H1 (cell line): ENCODE measurements around the gene CC2D2A. TPM values are rescaled to one million over a fixed set of nuclear protein-coding genes. Genes with fewer than 3 reads are reported as not detected.

Source experiments
- CTCF ChIA-PET: fragments of 300-600 bp; sonication (Branson Sonifier 250); formaldehyde crosslinking; loops from one replicate; lab custom pipeline; 2021; ENCODE audit not compliant: partially characterized antibody; lab: Charles Lee
- POLR2A ChIA-PET: fragments of 300-600 bp; sonication (Branson Sonifier 250); formaldehyde crosslinking; loops from one replicate; lab custom pipeline; 2021; ENCODE audit warnings: inconsistent platforms; ENCODE audit not compliant: partially characterized antibody; lab: Charles Lee
- DNase-seq, 2 experiments: peaks; one replicate each; pipeline versions ENCODE4 v3.0.0 to v3.0.0-alpha.2; 2010 to 2022; ENCODE audit warnings: low spot score in 2 of 2, low read depth in 1 of 2, mixed read lengths in 1 of 2
- FAIRE-seq: peaks from 2 replicates; lab custom pipeline; 2011; peaks lifted over from hg19 to GRCh38; lab: Jason Lieb, UNC
- H2AFZ ChIP-seq: 2 replicates; pipeline ENCODE4 v1.8.1; 2012; ENCODE audit warnings: low read length, inconsistent platforms
- H2AK5ac ChIP-seq: 2 replicates; pipeline ENCODE4 v1.6.1; 2013; ENCODE audit warnings: low read depth, low read length
- H2BK120ac ChIP-seq: replicated peaks from 2 replicates; pipeline ENCODE3; 2013; ENCODE audit warnings: low read depth, low read length, inconsistent platforms
- H2BK12ac ChIP-seq: 2 replicates; pipeline ENCODE4 v1.6.1; 2013; ENCODE audit warnings: low read depth, low read length
- H2BK15ac ChIP-seq: 2 replicates; pipeline ENCODE4 v1.6.1; 2013; ENCODE audit warnings: low read length
- H2BK20ac ChIP-seq: 2 replicates; pipeline ENCODE4 v1.6.1; 2013; ENCODE audit warnings: low read length
- H2BK5ac ChIP-seq: 2 replicates; pipeline ENCODE4 v1.6.1; 2013; ENCODE audit warnings: low read depth, low read length
- H3K14ac ChIP-seq: 2 replicates; pipeline ENCODE4 v1.6.1; 2013; ENCODE audit warnings: inconsistent platforms; ENCODE audit not compliant: insufficient read length
- H3K18ac ChIP-seq: 2 replicates; pipeline ENCODE4 v1.6.1; 2013; ENCODE audit warnings: low read length; ENCODE audit errors: extremely low read depth
- H3K23ac ChIP-seq: 2 replicates; pipeline ENCODE4 v1.6.1; 2013; ENCODE audit warnings: inconsistent platforms; ENCODE audit not compliant: insufficient read length
- H3K23me2 ChIP-seq: 2 replicates; pipeline ENCODE4 v1.6.1; 2013; ENCODE audit warnings: low read depth, low read length
- H3K27ac ChIP-seq: 2 replicates; pipeline ENCODE4 v1.6.1; 2011; ENCODE audit warnings: low read depth, low read length, inconsistent platforms
- H3K27me3 ChIP-seq, 4 experiments: replicated peaks in 1 of 4; 1 replicate in 1 of 4; 2 replicates in 3 of 4; pipeline versions ENCODE4 v1.6.1 to v1.8.1; 2011 to 2013; ENCODE audit warnings: low read length in 3 of 4, mild to moderate bottlenecking in 3 of 4, inconsistent platforms in 2 of 4, mixed read lengths in 2 of 4, moderate library complexity in 1 of 4; ENCODE audit not compliant: control insufficient read depth in 3 of 4, insufficient read depth in 3 of 4; ENCODE audit errors: extremely low read depth in 1 of 4
- H3K36me3 ChIP-seq, 4 experiments: 2 replicates each; pipeline versions ENCODE4 v1.6.1 to v1.8.1; 2011 to 2013; ENCODE audit warnings: mild to moderate bottlenecking in 4 of 4, low read length in 3 of 4, moderate library complexity in 2 of 4, control low read depth in 1 of 4, inconsistent platforms in 1 of 4; ENCODE audit not compliant: insufficient read depth in 4 of 4, control insufficient read depth in 2 of 4
- H3K4ac ChIP-seq: replicated peaks from 2 replicates; pipeline ENCODE3; 2013; ENCODE audit warnings: low read length, low read depth, mixed read lengths, inconsistent platforms; ENCODE audit not compliant: insufficient read length
- H3K4me1 ChIP-seq, 4 experiments: replicated peaks in 1 of 4; 1 replicate in 1 of 4; 2 replicates in 3 of 4; pipeline versions ENCODE4 v1.6.1 to v1.8.1; 2011 to 2013; ENCODE audit warnings: low read length in 3 of 4, inconsistent platforms in 2 of 4, mixed read lengths in 1 of 4; ENCODE audit not compliant: insufficient read depth in 4 of 4, control insufficient read depth in 3 of 4
- H3K4me2 ChIP-seq, 2 experiments: 2 replicates each; pipeline versions ENCODE4 v1.6.1 to v1.8.1; 2011 to 2013; ENCODE audit warnings: low read depth in 2 of 2, low read length in 2 of 2, control low read depth in 1 of 2, inconsistent platforms in 1 of 2, mild to moderate bottlenecking in 1 of 2; ENCODE audit not compliant: insufficient read depth in 1 of 2
- H3K4me3 ChIP-seq, 4 experiments: fragments of 200-600, 300-600 bp in 1 of 4; sonication (generic), shearing (Covaris generic), sonication (Bioruptor Twin) in 1 of 4; 2 replicates each; pipeline versions ENCODE4 v1.5.1 to v1.8.1; 2011 to 2016; ENCODE audit warnings: low read length in 4 of 4, low read depth in 3 of 4, control low read depth in 2 of 4, inconsistent platforms in 2 of 4, mild to moderate bottlenecking in 2 of 4, mixed read lengths in 1 of 4, moderate library complexity in 1 of 4; ENCODE audit not compliant: insufficient read depth in 2 of 4; ENCODE audit errors: extremely low read depth in 1 of 4
- H3K56ac ChIP-seq: replicated peaks from 2 replicates; pipeline ENCODE3; 2013; ENCODE audit warnings: low read depth, mild to moderate bottlenecking, mixed read lengths, low read length, inconsistent platforms; ENCODE audit not compliant: insufficient read length
- H3K79me1 ChIP-seq: 2 replicates; pipeline ENCODE4 v1.6.1; 2013; ENCODE audit warnings: low read depth, low read length, control low read depth
- H3K79me2 ChIP-seq, 2 experiments: 2 replicates each; pipeline versions ENCODE4 v1.6.1 to v1.8.1; 2012 to 2013; ENCODE audit warnings: low read length in 2 of 2, mild to moderate bottlenecking in 2 of 2, inconsistent platforms in 1 of 2; ENCODE audit not compliant: insufficient read depth in 2 of 2, control insufficient read depth in 1 of 2
- H3K9ac ChIP-seq, 4 experiments: replicated peaks in 1 of 4; 1 replicate in 1 of 4; 2 replicates in 3 of 4; pipeline versions ENCODE4 v1.6.1 to v1.8.1; 2011 to 2013; ENCODE audit warnings: low read depth in 3 of 4, low read length in 3 of 4, control low read depth in 2 of 4, mild to moderate bottlenecking in 2 of 4, moderate library complexity in 2 of 4, inconsistent platforms in 1 of 4; ENCODE audit errors: extremely low read depth in 1 of 4
- H3K9me3 ChIP-seq, 2 experiments: 2 replicates each; pipeline versions ENCODE4 v1.6.1 to v1.8.1; 2012 to 2013; ENCODE audit warnings: mild to moderate bottlenecking in 2 of 2, moderate library complexity in 2 of 2, control low read depth in 1 of 2, inconsistent platforms in 1 of 2, low read depth in 1 of 2, low read length in 1 of 2, mixed read lengths in 1 of 2; ENCODE audit not compliant: insufficient read depth in 2 of 2
- H4K20me1 ChIP-seq, 2 experiments: replicated peaks in 1 of 2; 2 replicates each; pipeline versions ENCODE3 to v1.8.1; 2011 to 2013; ENCODE audit warnings: inconsistent platforms in 2 of 2, low read length in 2 of 2, mild to moderate bottlenecking in 1 of 2; ENCODE audit not compliant: insufficient read depth in 2 of 2, control insufficient read depth in 1 of 2
- H4K5ac ChIP-seq: 2 replicates; pipeline ENCODE4 v1.6.1; 2013; ENCODE audit warnings: low read length, low read depth, mixed read lengths, inconsistent platforms; ENCODE audit not compliant: insufficient read length
- H4K8ac ChIP-seq: 2 replicates; pipeline ENCODE4 v1.8.0; 2013; ENCODE audit warnings: mild to moderate bottlenecking, moderate library complexity, low read length, inconsistent platforms; ENCODE audit not compliant: insufficient read depth; ENCODE audit errors: extremely low read depth
- H4K91ac ChIP-seq: replicated peaks from 2 replicates; pipeline ENCODE3; 2013; ENCODE audit warnings: low read length, mixed read lengths, inconsistent platforms; ENCODE audit not compliant: insufficient read length
- ATF3 ChIP-seq: IDR thresholded peaks from 2 replicates; pipeline ENCODE4 v1.6.1; 2011; ENCODE audit warnings: low read depth, mild to moderate bottlenecking, low read length; ENCODE audit not compliant: insufficient read depth
- CHD2 ChIP-seq: IDR thresholded peaks from 2 replicates; pipeline ENCODE4 v1.6.1; 2012; ENCODE audit warnings: low read length, improper control_type of control experiment
- GABPA ChIP-seq: IDR thresholded peaks from 2 replicates; pipeline ENCODE4 v1.6.1; 2011; ENCODE audit warnings: mild to moderate bottlenecking, low read length, moderate library complexity, borderline replicate concordance; ENCODE audit not compliant: insufficient read depth
- POU5F1 ChIP-seq: IDR thresholded peaks from 2 replicates; pipeline ENCODE4 v1.6.1; 2011; ENCODE audit warnings: low read depth, mild to moderate bottlenecking, low read length, moderate library complexity
- RXRA ChIP-seq: IDR thresholded peaks from 2 replicates; pipeline ENCODE4 v1.6.1; 2011; ENCODE audit warnings: low read depth, mild to moderate bottlenecking, low read length, moderate library complexity; ENCODE audit not compliant: insufficient read depth
- TBP ChIP-seq: IDR thresholded peaks from 2 replicates; pipeline ENCODE4 v1.6.1; 2011; ENCODE audit warnings: low read depth, low read length, improper control_type of control experiment
- WGBS, 2 experiments: shearing (Covaris generic) in 1 of 2; methylation state at CpG; one replicate each; pipeline versions ENCODE4 v1.1.6 to v1.1.7; 2013 to 2015; ENCODE audit warnings: low lambda C conversion rate in 2 of 2, mixed read lengths in 2 of 2, inconsistent platforms in 1 of 2, low coverage in 1 of 2, missing lambda C conversion rate in 1 of 2; ENCODE audit not compliant: insufficient replicate concordance in 2 of 2, insufficient coverage in 1 of 2, insufficient read length in 1 of 2; ENCODE audit errors: extremely low coverage in 1 of 2, missing lambda C conversion rate in 1 of 2; 5-methylcytosine and 5-hydroxymethylcytosine counted together
- polyA plus RNA-seq, 7 experiments: library from polyadenylated mRNA; depleted of rRNA in 3 of 7; stranded (reverse) in 5 of 7; unstranded in 2 of 7; fragments of >200 nt in 5 of 7; fragments of 200-250 nt in 2 of 7; gene quantifications; 1 replicate in 5 of 7; 2 replicates in 1 of 7; 4 replicates in 1 of 7; pipeline versions ENCODE4 v1.2.1 to v1.2.3, GENCODE V29; 2011 to 2013; ENCODE audit warnings: missing spikeins in 2 of 7, mixed read lengths in 2 of 7
- total RNA-seq: library from RNA; stranded (reverse); fragmentation: NEBNext Ultra II Directional; extraction: Animal tissue kit (Norgen Biotek cat#: 25700); gene quantifications from 2 replicates; pipeline ENCODE4 v1.2.1, GENCODE V29; 2021

The CC2D2A gene
- total and polyA plus RNA-seq, 2 of the 8 experiments (the other 6 are each of a cell fraction or from before 2014, with no cell fraction given) = 11.0 to 12.2 TPM

GRCh38 chr4:15605537-15605936 is 135.9 kb downstream of the CC2D2A start:
- H3K4me3 ChIP-seq = peak overlapping the region in 1 of 4 experiments; percentile 18; a peak in 2 of 8 replicates
- H3K18ac ChIP-seq = no peak overlapping the region
- no peaks in the 10 kb centered on the region for H3K79me1 ChIP-seq
- H3K79me2 ChIP-seq = no peaks in the 10 kb centered on the region
- H2BK20ac ChIP-seq = no peak overlapping the region
- DNase-seq = no peak
- H4K5ac ChIP-seq = peak overlapping the region; percentile 52
- H3K4me2 ChIP-seq = peak overlapping the region in 1 of 2 experiments; percentile 6; a peak in 1 of 4 replicates
- H2AFZ ChIP-seq = no peak overlapping the region
- no peak overlapping the region for H3K56ac ChIP-seq
- no peak overlapping the region for H2AK5ac ChIP-seq
- H3K4ac ChIP-seq = no peak overlapping the region
- TF ChIP-seq ATF3 (no peak), POU5F1 (no peak), GABPA (no peak), RXRA (no peak), TBP (no peak), CHD2 (no peak)
- H3K9me3 ChIP-seq = no peaks in the 10 kb centered on the region
- 42% methylated on average over 5 of the region's 5 CpGs; no CpG with 5 or more reads in 1 of the 2 experiments for WGBS, 2 experiments
- no peaks in the 10 kb centered on the region for H3K23me2 ChIP-seq
- H4K91ac ChIP-seq = no peak overlapping the region
- no peak overlapping the region for H2BK12ac ChIP-seq
- H2BK120ac ChIP-seq = no peak overlapping the region
- ChIA-PET CTCF (interaction anchor here (1.3 to 1.8 kb wide), 2 partner anchors 13 to 21 kb away, joined by 3 to 4 read pairs; no protein-coding TSS in a partner anchor), POLR2A (no interaction called here)
- H3K23ac ChIP-seq = no peak overlapping the region
- H3K36me3 ChIP-seq = peaks cover 0 to 2% (median under 1%) of the 10 kb centered on the region in 4 experiments; a peak in 2 of 8 replicates
- H3K4me1 ChIP-seq = peaks cover 0 to 7% (median 3%) of the 10 kb centered on the region in 4 experiments; a peak in 4 of 7 replicates
- H4K20me1 ChIP-seq = no peaks in the 10 kb centered on the region
- H2BK5ac ChIP-seq = no peak overlapping the region
- no peak overlapping the region for H3K14ac ChIP-seq
- no peak overlapping the region for H4K8ac ChIP-seq
- H3K9ac ChIP-seq = no peak overlapping the region
- no peak overlapping the region for H2BK15ac ChIP-seq
- H3K27ac ChIP-seq = no peak overlapping the region
- FAIRE-seq = peak; percentile 75
- no peaks in the 10 kb centered on the region for H3K27me3 ChIP-seq
